ENCODE data around the gene CCDC85A. TPM values are rescaled to one million over a fixed set of nuclear protein-coding genes. Genes with fewer than 3 reads are reported as not detected.

CCDC85A gene
- total and polyA plus RNA-seq, 2 of the 4 experiments (the other 2 are of a cell fraction), result 1.1 to 2.2 TPM

- no peak overlapping the region for H2BK20ac ChIP-seq (ENCODE audit: low read depth, low read length)
- peaks cover 4% of the 10 kb centered on the region for H3K27me3 ChIP-seq (ENCODE audit: control insufficient read depth, insufficient read depth, low read length)
- no peak overlapping the region for H2AK9ac ChIP-seq (replicated peaks; ENCODE audit: low read depth, low read length, poor library complexity)
- no peaks in the 10 kb centered on the region for H3K36me3 ChIP-seq (ENCODE audit: control insufficient read depth, insufficient read depth, low read length)
- H2BK5ac ChIP-seq (ENCODE audit: low read depth, low read length, poor library complexity, severe bottlenecking), result no peak overlapping the region
- no peak overlapping the region for H3K27ac ChIP-seq (ENCODE audit: insufficient read depth, low read length)
- H4K20me1 ChIP-seq (ENCODE audit: insufficient read depth, low read length), result no peaks in the 10 kb centered on the region
- DNase-seq (peak; percentile 4), ATAC-seq (ENCODE audit: low read depth) (no peak)
- H3K18ac ChIP-seq (ENCODE audit: low read depth, low read length), result no peak overlapping the region
- no peak overlapping the region for H3K9ac ChIP-seq (ENCODE audit: low read depth, low read length)
- no peaks in the 10 kb centered on the region for H3K4me1 ChIP-seq (ENCODE audit: control insufficient read depth, insufficient read depth, low read length)
- no peak overlapping the region for H4K8ac ChIP-seq (ENCODE audit: low read depth in 2 of 2, low read length in 2 of 2)
- TF ChIP-seq CHD1 (IDR thresholded peaks at IDR 0.05; ENCODE audit: low read depth, low read length) (no peak), SMC3 (IDR thresholded peaks at IDR 0.05; ENCODE audit: low read depth, low read length) (peak; percentile 24; the same call in 1 of the 2 replicates), MXI1 (IDR thresholded peaks at IDR 0.05; ENCODE audit: borderline replicate concordance, low read depth, low read length) (no peak), MAFK (IDR thresholded peaks at IDR 0.05; ENCODE audit: low read depth, low read length) (no peak), MAZ (IDR thresholded peaks at IDR 0.05; ENCODE audit: borderline replicate concordance, low read depth, low read length) (no peak), NFE2L2 (IDR thresholded peaks at IDR 0.05; ENCODE audit: low read depth, low read length) (no peak), RAD21 (IDR thresholded peaks at IDR 0.05; ENCODE audit: low read length) (peak; percentile 58), CTCF (conservative IDR thresholded peaks at IDR 0.05; ENCODE audit: low read depth, low read length) (peak; percentile 46), POLR2A (IDR thresholded peaks at IDR 0.05; ENCODE audit: low read depth, low read length) (no peak), ELK1 (IDR thresholded peaks at IDR 0.05; ENCODE audit: borderline replicate concordance, low read depth, low read length) (no peak), FOS (IDR thresholded peaks at IDR 0.05; ENCODE audit: low read depth, low read length) (no peak), RFX5 (IDR thresholded peaks at IDR 0.05; ENCODE audit: low read depth, low read length) (no peak), CEBPB (IDR thresholded peaks at IDR 0.05; ENCODE audit: low read depth, low read length) (no peak)
- ChIA-PET POLR2A (ENCODE audit: unreplicated experiment) (no interaction called here), CTCF (interaction anchor here (1.2 kb wide), 1 partner anchor 8 kb away, joined by 6 read pairs; no protein-coding TSS in a partner anchor)
- no peaks in the 10 kb centered on the region for H3K9me1 ChIP-seq (ENCODE audit: insufficient read depth, low read length)
- H3K79me1 ChIP-seq (ENCODE audit: low read depth in 1 of 2, low read length in 2 of 2), result no peaks in the 10 kb centered on the region
- no peak overlapping the region for H2BK120ac ChIP-seq (ENCODE audit: low read depth, low read length)
- H3K56ac ChIP-seq (ENCODE audit: extremely low read depth, insufficient read depth, low read length), result no peak overlapping the region
- no peak overlapping the region for H4K91ac ChIP-seq (ENCODE audit: insufficient read depth, low read depth, low read length)
- dilution Hi-C loops (cut with HindIII; ENCODE audit: low sequenced_read_pairs, unreplicated experiment) (no loop called here), intact Hi-C loops (cut with micrococcal nuclease) (no loop called here), in situ Hi-C loops (cut with MboI; ENCODE audit: low sequenced_read_pairs) (loop anchor here (25.0 kb wide), 1 partner anchor 546 kb away; no protein-coding TSS in a partner anchor)
- no peak overlapping the region for H3K4me2 ChIP-seq (ENCODE audit: low read depth, low read length)
- no TSS peak for BruUV-seq (replicated peaks)
- H3K4ac ChIP-seq (ENCODE audit: low read depth, low read length), result no peak overlapping the region
- H2AK5ac ChIP-seq (ENCODE audit: low read depth, low read length), result no peak overlapping the region
- no peak overlapping the region for H3K23ac ChIP-seq (ENCODE audit: low read depth, low read length)
- no peak overlapping the region for H3K14ac ChIP-seq (replicated peaks; ENCODE audit: low read depth, low read length)
- H3K9me3 ChIP-seq (ENCODE audit: control insufficient read depth, insufficient read depth, low read length), result no peaks in the 10 kb centered on the region
- H4K5ac ChIP-seq (ENCODE audit: low read depth, low read length), result no peak overlapping the region
- H3K4me3 ChIP-seq (ENCODE audit: insufficient read depth, low read depth, low read length), result no peak overlapping the region
- no peak overlapping the region for H2BK15ac ChIP-seq (ENCODE audit: low read depth, low read length)
- no peak overlapping the region for H2AFZ ChIP-seq (replicated peaks; ENCODE audit: low read length, poor library complexity)
Observed at GRCh38 chr2:56191617-56192016, 7.8 kb downstream of the CCDC85A start.

Data from IMR-90 (cell line).